GM11168 (cell line): Measurements from ENCODE around the gene EPC1.
"Not testable (repeated sequence)": the region's sequence is repeated elsewhere in the genome, so short reads cannot be mapped to it uniquely, and the experiment has no call there.

ENCODE experiments used
- in situ Hi-C: fragments of 300-500 bp; cut with MboI; formaldehyde crosslinking; loops from one replicate; pipeline ENCODE4 v1.12.0; 2022; ENCODE audit warnings: low sequenced_read_pairs; ENCODE audit not compliant: unreplicated experiment

EPC1 gene

DNA sequence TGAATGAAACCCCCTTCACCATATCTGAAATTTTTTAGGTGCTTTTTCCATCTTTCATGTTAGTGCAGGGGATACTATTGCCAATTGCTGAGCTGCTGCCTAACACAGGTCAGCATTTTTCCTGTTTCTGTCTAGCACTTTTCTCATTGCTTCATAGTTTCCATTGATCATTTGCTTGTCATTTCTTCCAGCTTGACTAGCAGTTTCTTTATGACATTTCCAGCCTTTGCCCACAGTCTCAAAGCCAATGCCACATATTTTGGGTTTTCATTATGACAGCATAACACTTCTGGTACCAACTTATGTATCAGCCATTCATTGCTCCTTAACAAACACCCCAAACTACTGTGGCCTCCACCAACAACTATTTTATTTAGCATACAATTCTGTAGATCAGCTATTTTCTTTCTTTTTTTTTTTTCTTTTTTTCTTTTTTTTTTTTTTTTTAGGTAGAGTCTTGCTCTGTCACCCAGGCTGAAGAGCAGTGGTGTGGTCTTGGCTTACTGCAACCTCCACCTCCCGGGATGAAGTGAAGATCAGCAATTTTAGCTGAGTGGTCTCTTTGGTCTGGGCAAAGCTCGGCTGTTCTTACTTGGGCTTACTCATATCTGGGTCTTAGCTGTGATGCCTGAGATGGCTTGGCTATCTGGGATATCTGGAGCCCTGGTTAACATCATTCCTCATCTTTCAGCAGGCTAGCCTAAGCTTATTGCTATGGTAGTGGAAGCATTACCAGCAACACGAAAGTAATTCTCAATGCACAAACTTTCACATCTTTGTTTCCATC is 102.3 kb downstream of the EPC1 start:
- in situ Hi-C loops = no loop called here

DNA sequence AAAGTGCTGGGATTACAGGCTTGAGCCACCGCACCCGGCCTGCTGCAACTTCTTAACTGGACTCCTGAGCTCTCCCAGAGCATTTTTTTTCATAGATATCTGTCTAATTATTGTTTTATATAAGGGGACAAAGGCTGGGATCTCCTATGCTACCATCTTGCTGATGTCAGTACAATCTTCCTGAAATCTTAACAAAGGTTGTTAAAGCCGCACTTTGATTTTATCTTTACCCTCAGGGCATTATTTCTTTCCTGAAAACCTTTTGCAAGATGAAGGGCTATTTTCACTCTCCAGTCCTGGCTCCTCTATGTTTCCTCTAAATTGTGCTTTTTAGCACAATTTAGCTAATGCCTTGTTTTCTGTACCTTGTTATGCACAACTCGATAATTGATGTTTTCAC is 102.9 kb downstream of the EPC1 start:
- in situ Hi-C loops = no loop called here

DNA sequence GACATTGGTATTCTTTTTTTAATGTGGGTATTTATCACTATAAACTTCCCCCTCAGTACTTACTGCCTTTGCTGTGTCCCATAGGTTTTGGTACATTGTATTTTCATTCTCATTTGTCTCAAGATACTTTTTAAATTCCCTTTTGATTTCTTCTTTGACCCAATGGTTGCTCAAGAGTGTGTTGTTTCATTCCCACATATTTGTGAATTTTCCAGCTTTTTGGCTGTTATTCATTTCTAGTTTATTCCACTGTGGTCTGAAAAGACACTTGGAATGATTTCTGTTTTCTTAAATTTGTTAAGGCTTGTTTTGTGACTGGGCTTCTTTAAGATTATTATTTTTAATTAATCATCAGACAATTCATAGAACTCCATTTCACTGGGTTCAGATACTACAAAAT is 105.0 kb downstream of the EPC1 start:
- in situ Hi-C loops = no loop called here

DNA sequence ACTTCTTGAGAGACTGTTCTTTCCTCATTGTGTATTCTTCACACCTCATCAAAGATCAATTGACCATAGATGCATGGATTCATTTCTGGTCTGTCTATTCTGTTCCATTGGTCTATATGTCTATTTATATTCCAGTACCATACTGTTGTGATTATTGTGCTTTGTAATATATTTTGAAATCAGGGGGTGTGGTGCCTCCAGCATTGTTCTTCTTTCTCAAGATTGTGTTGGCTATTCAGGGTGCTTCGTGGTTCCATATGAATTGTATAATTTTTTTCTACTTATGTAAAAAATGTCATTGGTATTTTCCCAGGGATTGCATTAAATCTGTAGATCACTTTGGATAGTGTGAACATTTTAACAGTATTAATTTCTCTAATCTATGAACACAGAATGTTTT is 106.5 kb downstream of the EPC1 start:
- in situ Hi-C loops = no loop called here

DNA sequence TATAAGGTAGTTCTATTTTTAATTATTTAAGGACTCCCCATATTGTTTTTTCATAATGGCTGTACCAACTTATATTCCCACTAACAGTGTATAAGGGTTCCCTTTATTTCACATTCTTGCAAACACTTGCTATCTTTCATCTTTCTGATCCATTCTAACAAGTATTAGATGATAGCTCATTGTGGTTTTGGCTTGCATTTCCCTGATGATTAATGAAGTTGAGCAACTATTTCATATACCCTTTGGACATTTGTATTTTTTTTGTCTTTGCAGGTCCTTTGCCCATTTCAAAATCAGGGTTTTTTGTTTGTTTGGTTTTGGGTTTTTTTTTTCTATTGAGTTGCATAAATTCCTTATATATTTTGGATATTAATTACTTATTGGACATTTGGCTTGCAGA is 107.2 kb downstream of the EPC1 start:
- in situ Hi-C loops = no loop called here

DNA sequence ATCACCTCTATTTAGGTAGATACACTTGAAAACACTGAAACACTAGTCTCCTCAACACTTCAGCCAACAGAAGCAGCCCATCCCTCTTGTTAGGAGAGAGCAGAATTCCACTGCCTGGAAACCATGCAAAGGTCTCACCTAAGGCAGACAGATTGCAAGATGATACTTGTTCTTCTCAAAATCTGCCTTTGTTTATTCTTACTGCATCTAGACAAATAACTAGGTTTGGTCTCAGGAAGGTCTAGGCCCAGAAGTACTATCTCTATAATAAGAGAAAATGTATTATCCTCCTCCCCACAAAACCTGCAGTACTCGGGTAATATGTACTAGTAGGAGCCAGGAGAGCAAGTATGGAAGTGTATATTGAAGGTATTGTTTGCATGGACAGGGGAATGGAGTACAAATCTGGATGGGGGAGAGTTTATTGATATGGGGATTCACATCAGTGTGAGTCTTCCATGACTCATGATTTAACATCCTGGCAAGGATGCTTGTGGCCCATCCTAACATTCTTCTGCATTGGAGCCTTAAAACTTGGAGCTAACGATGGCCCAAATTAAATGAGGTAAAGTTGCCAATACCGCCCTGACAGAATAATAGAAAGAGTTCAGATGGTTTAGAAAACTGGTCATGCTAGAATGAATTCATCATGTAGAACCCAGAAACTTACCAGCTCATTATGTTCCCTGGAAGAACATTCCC is 109.2 kb downstream of the EPC1 start:
- in situ Hi-C loops = no loop called here

DNA sequence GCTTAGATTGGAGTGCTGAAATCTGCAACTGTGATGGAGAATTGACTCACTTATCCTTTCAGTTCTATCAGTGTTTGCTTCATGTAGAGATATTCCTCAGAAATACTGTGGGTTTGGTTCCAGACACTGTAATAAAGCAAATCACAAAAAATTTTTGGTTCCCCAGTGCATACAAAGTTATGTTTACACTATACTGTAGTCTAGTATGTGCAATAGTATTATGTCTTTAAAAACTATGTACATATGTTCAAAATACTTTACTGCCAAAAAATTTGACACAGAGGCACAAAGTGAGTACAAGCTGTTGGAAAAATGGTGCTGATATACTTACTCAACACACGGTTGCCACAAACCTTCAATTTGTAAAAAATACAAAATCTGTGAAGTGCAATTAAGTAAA is 112.5 kb downstream of the EPC1 start:
- in situ Hi-C loops = no loop called here

DNA sequence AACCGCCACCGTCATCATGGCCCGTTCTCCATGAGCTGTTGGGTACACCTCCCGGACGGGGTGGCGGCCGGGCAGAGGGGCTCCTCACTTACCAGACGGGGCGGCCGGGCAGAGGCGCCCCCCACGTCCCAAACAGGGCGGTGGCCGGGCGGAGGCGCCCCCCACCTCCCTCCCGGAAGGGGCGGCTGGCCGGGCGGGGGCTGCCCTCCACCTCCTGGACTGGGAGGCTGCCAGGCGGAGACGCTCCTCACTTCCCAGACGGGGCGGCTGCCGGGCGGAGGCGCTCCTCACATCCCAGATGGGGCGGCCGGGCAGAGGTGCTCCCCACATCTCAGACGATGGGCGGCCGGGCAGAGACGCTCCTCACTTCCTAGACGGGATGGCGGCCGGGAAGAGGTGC is 113.6 kb downstream of the EPC1 start:
- in situ Hi-C loops = not testable (repeated sequence)

DNA sequence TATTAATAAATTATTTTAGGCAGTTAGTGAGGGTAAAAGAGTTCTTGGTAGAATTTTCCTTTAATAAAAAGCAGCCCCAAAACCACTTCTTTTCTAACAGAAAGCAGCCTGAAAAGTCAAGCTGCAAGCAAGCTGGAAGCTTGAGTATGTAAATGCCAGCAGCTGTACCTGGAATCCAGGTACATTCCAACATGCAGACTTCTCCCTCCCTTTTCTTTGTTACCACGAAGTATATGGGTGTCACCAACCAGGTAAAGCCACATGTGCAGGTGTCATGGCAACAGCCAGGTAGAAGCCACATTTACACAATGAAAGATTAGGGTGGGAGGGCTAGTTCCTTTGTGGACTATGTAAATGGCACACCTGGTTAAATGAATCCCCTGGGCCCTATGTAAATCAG is 114.6 kb downstream of the EPC1 start:
- in situ Hi-C loops = no loop called here

DNA sequence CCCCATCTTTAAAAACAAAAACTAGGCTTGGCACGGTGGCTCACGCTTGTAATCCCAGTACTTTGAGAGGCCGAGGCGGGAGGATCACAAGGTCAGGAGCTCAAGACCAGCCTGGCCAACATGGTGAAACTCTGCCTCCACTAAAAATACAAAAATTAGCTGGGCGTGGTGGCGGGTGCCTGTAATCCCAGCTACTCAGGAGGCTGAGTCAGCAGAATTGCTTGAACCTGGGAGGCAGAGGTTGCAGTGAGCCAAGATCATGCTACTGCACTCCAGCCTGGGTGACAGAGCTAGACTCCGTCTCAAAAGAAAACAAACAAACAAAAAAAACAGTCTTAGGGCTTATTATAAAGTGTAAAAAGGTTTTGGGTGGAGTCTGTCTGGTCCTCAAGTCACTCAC is 117.2 kb downstream of the EPC1 start:
- in situ Hi-C loops = not testable (repeated sequence)

DNA sequence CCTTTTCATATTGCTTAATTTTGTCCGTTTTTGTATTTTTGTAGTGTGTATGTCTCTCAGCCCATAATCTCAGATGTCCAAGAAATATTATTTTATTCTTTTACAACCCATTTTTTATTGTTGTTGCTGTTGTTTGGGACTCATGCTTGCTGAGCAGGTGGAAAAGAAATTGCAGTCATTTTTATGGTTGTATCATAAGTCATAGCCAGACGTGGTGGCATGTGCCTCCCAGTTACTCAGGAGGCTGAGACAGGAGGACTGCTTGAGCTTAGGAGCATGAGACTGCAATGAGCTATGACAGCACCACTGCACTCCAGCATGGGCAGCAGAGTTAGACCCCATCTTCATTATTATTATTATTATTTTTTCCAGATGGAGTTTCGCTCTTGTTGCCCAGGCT is 117.8 kb downstream of the EPC1 start:
- in situ Hi-C loops = no loop called here

DNA sequence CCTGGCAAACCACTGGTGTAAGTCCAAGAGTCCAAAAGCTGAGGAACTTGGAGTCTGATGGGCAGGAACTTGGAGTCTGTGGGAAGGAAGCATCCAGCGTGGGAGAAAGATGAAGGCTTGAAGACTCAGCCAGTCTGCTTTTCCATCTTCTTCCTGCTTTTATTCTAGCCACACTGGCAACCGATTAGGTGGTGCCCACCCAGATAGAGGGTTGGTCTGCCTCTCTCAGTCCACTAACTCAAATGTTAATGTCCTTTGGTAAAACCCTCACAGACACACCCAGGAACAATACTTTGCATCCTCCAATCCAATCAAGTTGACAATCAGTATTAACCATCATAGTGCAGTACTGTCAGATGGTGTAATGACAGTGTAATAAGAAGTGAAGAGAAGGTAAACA is 119.2 kb downstream of the EPC1 start:
- in situ Hi-C loops = no loop called here

DNA sequence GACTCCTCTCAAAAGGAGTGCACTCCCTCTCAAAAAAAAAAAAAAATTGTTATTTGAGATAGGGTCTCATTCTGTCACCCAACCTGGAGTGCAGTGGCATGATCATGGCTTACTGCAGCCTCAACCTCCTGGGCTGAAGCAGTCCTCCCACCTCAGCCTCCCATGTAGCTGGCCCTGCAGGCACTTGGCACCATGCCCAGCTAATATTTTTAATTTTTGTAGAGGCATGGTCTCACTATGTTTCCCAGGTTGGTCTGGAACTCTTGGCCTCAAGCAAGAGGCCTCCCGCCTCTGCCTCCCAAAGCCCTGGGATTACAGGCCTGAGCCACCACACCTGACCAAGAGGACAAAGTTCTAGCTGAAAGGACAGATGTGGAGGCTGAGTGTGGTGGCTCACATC is 120.3 kb downstream of the EPC1 start:
- in situ Hi-C loops = no loop called here

DNA sequence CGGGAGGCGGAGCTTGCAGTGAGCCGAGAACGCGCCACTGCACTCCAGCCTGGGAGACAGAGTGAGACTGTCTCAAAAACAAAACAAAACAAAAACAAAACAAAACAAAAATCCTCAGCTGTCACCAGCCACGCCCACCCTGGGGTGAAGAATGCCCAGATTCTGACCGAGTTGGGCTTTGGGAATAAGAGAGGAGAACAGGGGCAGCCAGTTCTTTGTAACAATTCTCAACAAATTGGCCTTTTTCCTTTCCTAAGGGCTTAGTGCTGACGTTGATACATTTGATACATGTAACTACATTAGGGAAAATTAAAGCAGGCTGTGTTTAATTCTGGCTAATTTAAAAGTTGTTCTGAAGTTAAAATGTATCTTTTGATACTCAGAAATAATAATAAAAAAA is 121.0 kb downstream of the EPC1 start:
- in situ Hi-C loops = no loop called here

DNA sequence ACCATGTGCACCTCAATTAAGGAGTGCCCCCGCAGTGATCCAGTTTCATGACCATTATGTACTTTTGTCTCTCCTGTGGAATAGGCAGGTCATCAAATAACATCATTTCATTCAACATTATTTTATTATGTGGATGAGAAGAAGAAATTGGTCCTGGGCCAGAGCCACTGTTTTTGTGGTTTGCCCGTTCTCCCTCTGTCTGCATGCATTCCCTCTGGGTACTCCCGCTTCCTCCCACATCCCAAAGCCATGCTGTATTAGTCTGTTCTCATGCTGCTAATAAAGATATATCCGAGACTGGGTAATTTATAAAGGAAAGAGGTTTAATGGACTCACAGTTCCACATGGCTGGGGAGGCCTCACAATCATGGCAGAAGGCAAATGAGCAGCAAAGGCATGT is 124.6 kb downstream of the EPC1 start:
- in situ Hi-C loops = not testable (repeated sequence)

DNA sequence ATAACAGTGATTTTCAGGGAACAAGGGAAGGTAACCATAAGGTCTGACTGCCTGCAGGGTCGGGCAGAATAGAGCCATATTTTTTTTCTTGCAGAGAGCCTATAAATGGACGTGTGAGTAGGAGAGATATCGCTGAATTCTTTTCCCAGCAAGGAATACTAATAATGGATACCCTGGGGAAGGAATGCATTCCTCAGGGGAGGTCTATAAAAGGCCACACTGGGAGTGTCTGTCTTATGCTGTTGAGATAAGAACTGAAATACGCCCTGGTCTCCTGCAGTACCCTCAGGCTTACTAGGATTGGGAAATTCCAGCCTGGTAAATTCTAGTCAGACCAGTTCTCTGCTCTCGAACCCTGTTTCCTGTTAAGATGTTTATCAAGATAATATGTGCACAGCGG is 127.8 kb downstream of the EPC1 start:
- in situ Hi-C loops = not testable (repeated sequence)

DNA sequence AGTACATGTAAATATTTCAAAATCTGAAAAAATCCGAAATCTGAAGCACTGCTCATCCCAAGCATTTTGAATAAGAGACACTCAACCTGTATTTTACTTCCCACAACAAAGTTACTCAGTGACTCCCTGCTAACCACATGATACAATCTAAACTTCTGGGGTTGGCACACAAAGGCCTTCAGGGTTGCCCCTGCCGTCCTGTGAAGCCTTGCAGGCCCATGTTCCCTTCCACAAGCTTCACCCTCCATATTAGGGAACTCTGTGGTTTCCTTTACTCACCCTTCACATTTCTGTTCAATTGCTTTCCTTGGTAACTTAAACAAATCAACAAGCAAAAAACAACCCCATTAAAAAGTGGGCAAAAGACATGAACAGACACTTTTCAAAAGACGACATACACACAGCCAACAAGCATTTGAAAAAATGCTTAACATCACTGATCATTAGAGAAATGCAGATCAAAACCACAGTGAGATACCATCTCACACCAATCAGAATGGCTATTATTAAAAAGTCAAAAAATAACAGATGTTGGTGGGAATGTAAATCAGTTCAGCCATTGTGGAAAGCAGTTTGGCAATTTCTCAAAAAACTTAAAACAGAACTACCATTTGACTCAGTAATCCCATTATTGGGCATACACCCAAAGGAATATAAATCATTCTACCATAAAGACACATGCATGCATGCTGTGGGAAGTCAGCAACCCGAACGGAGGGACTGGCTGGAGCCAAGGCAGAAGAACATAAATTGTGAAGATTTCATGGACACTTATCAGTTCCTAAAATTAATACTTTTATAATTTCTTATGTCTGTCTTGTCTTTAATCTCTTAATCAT is 128.5 kb downstream of the EPC1 start:
- in situ Hi-C loops = not testable (repeated sequence)
